Stimulated activated CD8-positive, alpha-beta memory T cell treated with anti-CD3 and anti-CD28 coated beads, Interleukin-2, amount 100 ng/mL, for 48 hours (primary cell): ENCODE data around the gene PCNT.
A peak's percentile ranks its signal among the peaks of the same experiment; 100 is the strongest.
"Not testable (repeated sequence)": the region's sequence is repeated elsewhere in the genome, so short reads cannot be mapped to it uniquely, and the experiment has no call there.

Experiments used
- DNase-seq, 2 donors: peaks; one replicate each; pipeline ENCODE4 v3.0.0-alpha.2; 2020; ENCODE audit warnings: low read depth in 2 of 2

The PCNT gene

DNA sequence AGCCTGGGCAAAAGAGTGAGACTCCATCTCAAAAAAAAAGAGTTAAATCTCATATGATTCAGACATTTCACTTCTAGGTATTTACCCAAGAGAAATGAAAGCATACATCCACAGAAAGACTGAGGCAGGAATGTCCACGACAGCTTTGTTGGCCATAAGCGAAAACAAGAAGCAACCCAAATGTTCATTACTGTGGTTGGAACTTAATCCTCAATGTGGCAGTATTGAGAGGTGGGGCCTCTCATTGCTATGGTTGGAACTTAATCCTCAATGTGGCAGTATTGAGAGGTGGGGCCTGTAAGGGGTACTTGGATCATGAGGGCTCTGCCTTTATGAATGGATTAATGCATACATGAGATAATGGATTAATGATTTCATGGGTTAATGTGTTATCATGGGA is 15.5 kb upstream of the PCNT start:
- DNase-seq, result no peak

DNA sequence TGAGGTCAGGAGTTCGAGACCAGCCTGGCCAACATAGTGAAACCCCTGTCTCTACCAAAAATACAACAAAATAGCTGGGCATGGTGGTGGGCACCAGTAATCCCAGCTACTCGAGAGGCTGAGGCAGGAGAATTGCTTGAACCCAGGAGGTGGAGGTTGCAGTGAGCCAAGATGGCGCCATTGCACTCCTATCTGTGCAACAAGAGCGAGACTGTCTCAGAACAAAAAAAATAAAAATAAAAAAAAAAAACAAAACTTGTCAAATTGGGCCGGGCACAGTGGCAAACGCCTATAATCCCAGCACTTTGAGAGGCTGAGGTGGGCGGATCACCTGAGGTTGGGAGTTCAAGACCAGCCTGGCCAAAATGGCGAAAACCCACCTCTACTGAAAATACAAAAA is 13.7 kb upstream of the PCNT start:
- not testable (repeated sequence) for DNase-seq

DNA sequence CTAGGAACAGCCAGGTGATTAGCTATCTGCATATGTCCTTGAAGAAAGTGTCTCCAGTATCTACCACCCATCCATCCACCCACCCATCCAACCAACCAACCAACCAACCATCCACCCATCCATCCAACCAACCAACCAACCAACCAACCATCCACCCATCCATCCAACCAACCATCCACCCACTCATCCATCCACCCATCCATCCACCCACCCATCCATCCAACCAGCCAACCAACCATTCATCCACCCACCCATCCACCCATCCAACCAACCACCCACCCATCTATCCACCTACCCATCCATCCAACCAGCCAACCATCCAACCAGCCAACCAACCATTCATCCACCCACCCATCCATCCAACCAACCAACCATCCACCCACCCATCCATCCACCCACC is 12.4 kb upstream of the PCNT start:
- no peak for DNase-seq

DNA sequence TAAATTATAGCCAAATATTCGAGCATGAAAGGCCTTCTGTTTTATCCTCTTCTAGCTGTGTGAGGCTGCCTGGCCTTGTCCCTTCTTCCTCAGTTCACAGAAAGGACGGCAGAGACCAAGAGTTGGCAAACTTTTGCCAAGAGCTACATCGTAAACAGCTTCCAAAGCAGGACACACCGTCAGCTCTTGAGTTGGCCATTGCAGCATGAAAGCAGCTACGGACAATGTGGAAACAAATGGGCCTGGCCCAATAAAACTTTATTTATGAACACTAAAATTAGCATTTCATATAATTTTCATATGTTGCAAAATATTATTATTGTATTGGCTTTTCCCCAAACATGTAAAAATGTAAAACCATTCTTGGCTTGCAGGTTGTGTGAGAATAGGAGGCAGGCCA is 11.0 kb upstream of the PCNT start:
- no peak for DNase-seq

DNA sequence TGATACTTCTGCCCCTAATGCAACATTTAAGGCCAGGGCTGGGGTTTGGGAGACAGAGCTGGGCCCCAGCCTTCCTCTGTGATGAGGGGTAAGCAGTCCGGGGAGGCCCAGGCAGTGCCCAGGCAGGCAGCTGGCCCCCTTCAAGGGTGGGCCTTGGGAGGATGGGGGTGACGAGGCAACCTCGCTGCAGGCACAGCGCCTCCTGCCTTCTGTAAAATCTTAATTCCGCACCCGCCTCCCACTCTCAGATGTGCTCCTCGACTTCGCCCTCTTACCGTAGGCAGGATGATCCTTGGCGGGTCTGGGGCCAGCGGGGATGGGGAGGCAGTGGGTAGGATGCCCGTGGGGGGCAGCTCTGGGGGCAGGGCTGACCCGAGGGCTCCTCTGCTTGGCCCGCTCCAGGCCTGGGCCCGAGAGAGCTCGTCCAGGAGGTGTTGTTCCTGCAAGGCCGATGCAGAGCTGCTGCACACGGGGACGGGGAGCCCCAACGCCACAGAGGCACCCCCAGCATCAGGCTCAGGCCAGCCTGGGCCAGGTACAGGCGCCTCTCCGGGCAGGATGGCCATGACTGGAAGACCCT is 9.4 kb upstream of the PCNT start:
- no peak for DNase-seq

DNA sequence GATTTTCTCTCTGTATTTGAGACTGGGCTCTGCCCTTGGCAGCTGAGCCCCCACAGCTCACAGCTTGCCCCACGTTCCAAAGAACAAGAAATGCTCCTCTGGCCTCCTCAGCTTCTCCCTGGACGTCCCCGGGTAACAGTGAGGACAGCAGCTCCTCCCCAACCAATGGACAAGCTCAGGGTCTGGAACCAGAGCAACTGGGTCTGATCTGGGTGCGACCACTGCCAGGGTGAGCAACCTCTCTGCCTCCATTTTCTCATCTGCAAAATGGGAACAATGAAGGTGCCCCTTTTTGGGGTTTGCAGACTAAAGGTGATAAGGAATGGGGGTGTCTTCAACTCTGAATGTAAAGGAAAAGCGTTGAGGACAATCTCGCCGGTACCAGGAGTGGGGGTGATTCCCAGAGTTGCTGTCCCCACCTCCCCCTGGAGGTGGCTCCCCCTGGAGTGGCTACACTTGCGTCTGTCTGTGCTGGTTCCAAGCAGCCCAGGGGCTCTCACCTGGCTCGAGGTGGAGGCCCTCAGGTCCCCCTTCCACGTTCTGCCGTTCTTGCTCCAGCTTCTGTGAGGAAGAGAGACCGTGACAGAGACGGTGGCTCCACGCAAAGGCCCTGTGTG is 7.1 kb upstream of the PCNT start:
- DNase-seq, result no peak

DNA sequence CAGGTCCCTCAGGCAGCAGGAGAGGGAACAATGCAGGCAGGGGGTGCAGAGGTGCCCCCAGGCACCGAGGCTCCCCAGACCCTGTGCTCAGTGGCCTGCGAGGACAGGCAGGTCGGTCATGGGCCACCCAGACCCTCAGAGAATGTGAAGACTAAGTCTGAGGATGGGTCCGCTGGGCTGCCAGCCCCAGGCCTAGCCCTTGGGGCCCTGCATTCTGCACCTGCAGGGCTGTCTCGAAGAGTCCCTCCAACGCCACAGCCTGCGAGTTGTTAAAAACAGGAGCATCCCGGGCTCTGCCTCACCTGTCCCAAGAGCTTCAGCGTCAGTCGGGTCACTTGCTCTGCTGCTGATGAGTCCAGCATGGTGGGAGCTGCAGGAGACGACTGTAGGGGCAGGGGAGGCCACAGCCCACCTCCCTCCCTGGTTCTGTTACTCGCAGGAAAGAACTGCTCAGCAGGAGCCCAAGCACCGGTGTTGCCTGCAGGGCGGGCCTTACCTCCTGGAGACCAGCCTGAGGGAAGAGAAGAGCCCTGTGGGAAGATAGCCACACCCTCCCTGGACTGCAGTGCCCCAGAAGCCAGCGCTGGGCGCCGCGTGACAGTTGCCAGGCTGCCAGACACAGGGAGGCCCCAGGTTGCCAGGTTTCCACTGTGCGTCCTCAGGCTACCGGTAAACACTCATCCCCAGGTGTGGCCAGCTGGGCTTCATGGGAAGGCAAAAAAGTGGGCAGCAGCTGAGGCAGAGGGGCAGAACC is 6.1 kb upstream of the PCNT start:
- DNase-seq, result no peak

DNA sequence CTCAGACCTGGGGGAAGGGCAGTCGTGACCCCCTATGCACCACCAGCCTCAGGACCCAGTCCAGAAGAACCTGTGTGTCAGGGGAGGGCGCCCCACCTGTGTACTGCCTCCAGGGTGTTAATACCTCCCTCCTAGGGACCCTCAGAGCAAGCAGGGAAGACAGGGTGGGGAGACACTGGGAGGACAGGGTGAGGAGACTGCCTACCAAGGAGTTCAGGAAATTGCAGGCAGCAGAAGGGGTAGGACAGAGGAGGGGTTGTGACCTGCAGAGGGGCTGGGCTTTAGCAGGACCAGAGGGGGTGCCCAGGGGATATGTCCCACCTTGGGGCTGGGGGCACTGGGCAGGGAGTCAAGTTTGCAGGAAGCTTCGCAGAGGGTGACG is 5.5 kb upstream of the PCNT start:
- DNase-seq, result no peak

DNA sequence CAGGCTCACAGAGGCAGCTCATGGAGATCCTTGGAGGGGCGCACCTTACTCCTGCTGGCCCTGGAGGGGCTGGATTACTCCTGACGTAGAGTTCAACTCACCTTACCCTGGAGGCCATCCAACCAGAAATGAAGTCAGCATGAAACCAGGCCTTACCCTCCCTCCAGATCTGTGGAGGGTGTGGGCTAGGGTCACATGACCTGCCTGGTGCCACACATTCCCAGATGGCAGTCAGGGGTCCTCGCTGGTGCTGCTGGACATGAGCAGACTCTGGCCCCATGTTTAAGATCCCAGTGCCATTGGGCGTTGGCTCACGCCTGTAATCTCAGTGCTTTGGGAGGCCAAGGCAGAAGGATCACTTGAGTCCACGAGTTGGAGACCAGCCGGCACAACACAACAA is 4.8 kb upstream of the PCNT start:
- no peak for DNase-seq

DNA sequence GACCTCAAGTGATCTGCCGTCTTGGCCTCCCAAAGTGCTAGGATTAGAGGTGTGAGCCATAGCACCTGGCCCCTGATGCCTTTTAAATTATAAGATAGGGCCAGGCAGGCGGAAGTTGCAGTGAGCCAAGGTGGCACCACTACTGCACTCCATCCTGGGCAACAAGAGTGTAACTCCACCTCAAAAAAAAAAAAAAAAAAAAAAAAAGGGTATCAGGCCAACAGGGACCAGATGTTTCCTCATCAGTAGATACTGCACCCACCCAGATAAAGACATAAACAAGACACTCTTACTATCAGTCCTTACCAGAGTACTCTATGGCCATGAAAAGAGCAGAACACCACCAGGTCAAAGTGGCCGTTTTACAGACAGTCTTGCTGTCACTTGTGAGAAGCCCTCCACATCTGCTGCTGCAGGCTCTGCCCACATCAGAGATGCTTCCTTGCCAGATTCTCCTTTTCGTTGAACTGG is 3.6 kb upstream of the PCNT start:
- DNase-seq, result no peak

DNA sequence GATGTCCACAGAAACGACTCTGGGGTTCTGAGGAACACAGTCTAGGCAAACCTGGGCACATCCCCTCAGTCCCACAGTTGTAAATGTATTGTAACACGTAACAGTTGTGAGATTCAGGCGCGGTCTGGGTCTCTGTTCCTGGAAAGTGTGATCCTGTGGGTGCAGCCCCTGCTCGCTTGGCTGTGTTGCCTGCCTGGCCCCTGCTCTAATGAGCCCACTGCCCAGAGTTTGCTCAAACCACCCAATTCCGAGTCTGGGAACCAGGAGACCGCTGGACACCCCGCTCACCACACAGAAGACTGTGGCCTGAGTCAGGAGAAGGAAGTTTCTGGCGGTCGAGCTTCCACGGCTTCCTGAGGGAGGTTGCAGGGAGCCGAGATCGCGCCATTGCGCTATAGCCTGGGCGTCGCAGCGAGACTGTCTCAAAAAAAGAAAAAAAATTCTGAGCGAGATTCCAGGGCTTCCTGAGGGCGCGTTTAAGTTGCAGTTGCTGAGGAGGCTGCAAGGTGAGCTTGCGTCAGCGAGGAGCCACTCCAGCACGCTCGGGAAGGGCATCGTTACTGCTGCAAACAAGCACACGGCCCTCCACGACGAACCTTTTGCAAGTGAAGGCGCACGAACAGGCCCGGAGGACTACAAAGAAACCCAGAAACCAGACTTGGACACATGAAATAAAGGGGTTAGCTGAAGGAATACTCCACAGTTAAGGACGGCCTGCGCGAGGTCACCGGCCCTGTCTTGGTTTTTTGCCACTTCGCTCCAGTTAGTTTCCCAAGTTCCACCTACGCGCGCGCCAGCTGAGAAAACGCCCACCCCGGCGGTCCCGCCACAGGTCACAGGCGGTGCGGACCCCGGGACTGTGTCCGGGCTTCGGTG is 1.4 kb upstream of the PCNT start:
- peak in 1 of 2 donors; percentile 18 for DNase-seq

DNA sequence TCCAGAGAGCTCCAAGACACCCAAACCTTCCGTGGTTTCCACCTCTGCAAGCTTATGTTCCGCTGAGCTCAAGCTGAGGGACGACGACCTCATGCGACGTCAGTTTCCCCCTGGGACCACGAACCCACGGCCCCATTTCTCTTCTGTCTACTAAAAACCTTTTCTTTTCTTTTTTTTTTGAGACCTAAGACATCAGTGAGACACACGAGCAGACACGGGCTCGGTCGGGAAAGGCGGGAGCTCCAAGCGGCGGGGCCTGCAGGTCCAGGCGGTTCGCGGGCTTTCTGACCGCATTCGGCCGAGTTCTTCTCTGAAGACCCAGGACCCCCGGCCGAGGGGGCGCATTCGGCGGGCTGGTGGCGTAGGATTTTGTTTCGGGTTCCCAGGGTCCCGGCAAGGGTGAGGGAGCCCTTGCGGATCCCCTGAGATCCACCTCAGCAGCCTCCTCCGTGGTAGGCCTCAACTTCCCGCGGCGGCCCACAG is 688 bp upstream of the PCNT start:
- DNase-seq, result no peak

DNA sequence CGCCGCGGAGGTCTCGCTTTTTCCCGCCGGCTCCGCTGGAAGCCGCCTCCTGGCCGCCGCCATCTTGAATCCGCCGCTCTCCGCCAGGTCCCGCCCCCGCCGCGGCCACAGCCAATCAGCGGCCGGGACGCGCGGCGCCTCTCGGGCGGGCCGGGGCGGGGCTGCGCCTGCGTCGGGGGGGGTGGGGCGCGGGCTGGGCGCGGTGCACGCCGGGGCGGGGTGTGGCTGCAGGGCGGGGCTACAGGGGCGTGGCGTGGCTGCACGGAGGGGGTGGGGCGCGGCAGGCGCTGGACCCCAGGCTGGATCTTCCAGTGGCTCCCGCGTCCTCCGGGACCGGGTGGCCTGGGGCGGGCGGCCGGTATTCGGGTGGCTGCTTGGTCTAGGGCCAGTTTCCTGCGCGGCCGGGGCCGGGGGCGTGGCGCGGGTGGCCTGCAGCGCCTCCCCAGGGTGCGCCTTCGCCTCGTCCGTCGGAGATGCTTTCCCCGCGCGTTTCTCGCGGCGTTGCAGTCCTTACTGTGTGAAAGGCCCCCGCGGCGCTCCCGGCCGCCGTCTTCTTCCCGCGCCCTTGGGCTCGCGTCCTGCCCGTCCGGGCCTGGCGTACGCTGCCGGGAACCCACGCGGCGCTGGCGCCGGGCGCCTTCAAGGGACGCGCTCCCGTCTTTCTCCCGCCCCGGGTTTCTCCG is 575 bp downstream of the PCNT start:
- peak; percentile 74 to 85 for DNase-seq

DNA sequence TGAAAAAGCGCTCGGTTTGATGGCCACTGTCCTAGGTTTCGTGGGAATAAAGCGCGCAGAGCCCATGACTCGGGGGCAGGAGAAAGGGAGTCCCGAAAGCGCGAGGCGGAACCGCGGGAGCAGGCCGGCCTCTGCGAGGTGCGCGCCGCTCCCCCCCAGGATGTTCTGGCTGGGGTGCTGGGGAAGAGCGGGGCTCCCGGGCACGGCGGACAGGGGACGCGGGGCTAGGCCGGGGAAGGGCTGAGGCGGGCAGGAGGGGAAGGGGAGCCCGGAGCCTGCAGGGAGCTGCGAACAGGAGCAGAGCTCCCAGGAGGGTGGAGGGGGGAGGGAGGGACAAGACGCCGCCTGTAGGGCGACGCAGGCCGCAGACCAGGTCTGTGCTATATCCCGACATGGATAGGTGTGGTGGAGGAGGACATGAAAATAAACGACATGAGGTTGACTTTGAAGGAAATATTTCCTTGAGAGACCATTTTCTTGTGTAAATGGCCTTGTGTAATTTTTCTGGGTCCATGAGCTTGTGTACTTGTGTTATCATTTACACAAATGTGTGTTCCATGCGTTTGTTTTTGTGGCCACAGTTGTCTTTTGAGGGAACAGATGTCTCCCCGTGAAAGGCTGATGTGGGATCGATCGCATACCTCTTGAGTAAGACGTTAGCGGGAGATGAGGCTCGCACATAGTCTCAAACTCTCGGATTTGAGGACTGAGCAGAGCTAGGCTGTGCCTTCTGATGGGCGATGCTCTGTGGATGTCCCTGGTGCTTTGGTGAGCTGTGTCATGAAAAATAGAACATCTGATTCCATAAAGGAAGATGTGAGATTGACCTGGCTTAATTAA is 1.3 kb downstream of the PCNT start:
- DNase-seq, result peak; percentile 13 to 24

DNA sequence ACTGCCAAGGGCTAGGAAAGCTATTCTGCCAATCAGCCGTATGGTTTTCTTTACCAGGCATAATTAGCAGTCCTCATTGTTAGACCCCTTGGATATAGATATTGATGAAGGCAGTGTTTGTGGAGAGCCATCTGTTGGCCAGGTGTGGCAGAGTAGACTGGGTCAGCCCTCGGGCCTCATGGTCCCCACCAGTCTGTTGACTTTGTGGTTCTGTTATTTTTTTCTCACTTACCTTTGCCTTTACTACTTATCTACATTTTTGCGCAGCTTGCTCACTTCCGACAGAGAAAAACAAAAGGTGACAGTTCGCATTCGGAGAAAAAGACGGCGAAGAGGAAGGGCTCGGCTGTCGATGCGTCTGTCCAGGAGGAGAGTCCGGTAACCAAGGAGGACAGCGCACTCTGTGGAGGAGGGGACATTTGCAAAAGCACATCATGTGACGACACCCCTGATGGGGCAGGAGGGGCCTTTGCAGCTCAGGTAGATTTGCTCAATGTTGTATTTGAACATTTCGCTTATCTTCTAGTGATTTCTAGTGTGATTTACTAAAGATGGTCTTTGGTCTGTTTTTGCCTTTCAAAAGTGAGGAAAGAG is 2.3 kb downstream of the PCNT start:
- DNase-seq, result no peak

DNA sequence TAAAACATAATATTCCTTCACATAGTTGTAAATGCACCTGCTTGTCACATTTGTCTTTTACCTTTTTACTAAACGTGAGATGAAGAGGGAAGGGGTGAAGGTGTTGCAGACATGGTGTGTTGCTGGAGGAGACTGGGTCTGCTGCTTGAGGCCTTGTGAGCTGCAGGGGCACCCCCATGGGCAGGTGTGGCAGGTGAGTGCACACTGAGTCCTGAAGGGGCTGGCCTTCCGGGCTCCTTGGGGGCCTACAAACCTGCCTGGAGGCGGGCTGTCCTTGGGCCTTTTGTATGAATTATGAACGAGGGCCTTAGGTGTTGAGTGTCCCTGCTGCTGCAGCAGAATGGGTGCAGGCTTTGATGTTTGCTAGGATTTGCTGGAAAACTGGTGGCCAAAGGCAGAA is 3.8 kb downstream of the PCNT start:
- no peak for DNase-seq

DNA sequence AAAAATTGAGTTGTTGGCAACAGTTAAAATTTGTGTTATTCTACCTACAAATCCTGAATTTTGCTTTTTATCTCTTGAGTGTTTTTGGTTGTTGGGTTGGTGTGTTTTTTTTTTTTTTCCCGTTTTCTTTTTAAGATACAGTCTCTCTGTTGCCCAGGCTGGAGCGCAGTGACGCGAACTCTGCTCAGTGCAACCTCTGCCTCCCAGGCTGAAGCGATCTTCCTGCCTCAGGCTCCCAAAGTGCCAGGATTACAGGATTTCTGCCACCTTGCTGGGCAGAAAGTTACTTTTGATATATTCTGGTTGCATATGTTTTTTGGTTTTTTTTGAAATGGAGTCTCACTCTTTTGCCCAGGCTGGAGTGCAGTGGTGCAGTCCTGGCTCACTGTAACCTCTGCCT is 4.2 kb downstream of the PCNT start:
- no peak for DNase-seq

DNA sequence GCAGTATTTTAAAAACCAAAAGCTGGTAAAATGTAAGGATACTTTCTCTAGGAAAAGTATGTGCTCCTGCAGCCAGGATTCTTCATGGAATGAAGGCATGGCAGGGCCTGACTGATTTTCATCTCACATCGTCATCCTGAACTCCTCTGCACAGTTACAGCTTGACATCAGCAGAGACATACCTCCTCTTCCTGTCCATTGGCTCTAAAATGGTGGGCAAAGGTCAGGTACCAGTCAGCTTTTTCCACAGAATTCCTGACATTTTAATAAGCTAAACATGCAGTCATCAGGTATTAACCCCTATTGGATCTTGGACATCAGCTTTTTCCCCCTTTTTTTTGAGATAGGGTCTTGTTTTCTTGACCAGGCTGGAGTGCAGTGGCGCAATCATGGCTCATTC is 5.8 kb downstream of the PCNT start:
- no peak for DNase-seq

DNA sequence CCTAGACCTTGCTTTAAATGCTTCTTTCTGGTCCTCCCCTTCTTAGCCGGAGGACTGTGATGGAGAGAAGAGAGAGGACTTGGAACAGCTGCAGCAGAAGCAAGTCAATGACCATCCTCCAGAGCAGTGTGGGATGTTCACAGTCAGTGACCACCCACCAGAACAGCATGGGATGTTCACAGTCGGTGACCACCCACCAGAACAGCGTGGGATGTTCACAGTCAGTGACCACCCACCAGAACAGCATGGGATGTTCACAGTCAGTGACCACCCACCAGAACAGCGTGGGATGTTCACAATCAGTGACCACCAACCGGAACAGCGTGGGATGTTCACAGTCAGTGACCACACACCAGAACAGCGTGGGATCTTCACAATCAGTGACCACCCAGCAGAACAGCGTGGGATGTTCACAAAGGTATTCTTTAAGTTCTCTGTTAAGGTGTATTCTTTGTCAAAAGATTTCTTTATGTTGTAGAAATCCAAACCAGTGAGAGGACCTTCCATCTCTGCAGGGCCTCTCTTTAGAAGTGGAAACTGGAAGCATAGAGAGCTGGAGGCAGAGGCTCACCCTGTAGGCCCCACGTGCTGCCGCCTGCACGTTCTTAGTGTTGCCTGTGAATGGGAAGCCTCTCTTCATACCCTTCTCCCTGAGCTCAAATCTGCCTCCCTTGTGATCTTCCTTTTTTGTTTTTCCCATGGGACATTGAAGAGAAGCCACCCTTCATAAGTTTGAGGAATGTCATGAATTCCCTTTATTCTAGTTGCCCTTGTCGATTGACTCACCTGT is 10.6 kb downstream of the PCNT start:
- DNase-seq, result no peak
